DND-41 (cell line): ENCODE data around the gene VENTX.

Experiments
- CTCF ChIP-seq: IDR thresholded peaks from 2 replicates; pipeline ENCODE4 v1.5.1; 2012; ENCODE audit warnings: borderline replicate concordance, low read length, moderate library complexity, mild to moderate bottlenecking; ENCODE audit not compliant: poor library complexity, severe bottlenecking; ENCODE audit errors: extremely low read depth
- EZH2 ChIP-seq: IDR thresholded peaks from 3 replicates; pipeline ENCODE4 v1.6.1; 2012; ENCODE audit warnings: borderline replicate concordance, low read depth, mild to moderate bottlenecking, moderate library complexity, low read length, inconsistent platforms; ENCODE audit not compliant: severe bottlenecking

- TF ChIP-seq CTCF, result no peak
- TF ChIP-seq EZH2, result no peak
Observed at GRCh38 chr10:133237588-133238465, at the start of gene VENTX.
